GM10248 (cell line): ENCODE measurements around the gene SCUBE1.

Source experiments
- CTCF ChIA-PET: fragments of 300-600 bp; sonication (Branson Sonifier 250); formaldehyde crosslinking; extraction: SDS; loops from one replicate; lab custom pipeline; 2021; ENCODE audit warnings: antibody characterized with exemption; lab: Yijun Ruan, JAX
- POLR2A ChIA-PET: fragments of 350-650 bp; sonication (Branson Sonifier 250); formaldehyde crosslinking; extraction: SDS; loops from one replicate; lab custom pipeline; 2020; ENCODE audit warnings: antibody characterized with exemption; lab: Yijun Ruan, JAX
- DNase-seq: peaks from one replicate; pipeline ENCODE4 v3.0.0; 2012; ENCODE audit errors: extremely low spot score
- TF ChIP-seq, protein P1 (sequence below): IDR thresholded peaks from 2 replicates; pipeline ENCODE4 v1.5.1; 2012; ENCODE audit warnings: mild to moderate bottlenecking, low read depth; ENCODE audit errors: extremely low read depth, missing control alignments, control extremely low read depth

SCUBE1 gene

DNA sequence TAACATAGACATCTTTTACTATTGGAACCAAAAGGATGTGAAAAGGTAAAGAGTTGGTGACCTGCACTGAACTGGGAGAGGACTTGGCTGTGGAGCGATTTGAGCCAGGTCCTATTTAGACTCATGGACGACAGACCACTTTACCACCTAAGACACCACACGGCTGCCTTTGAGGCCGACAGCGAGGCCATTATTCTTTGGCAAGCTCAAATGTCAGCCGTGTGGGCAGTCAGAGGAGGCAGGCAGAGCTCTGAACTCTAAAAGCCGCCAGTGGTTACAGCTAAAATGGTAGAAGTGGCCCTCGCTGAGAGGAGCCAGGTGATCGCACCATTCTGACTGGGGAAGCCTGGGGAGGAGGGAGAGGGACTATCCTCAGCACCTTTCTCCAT lies 50.5 kb downstream of the SCUBE1 start:
- TF ChIP-seq, protein P1, sequence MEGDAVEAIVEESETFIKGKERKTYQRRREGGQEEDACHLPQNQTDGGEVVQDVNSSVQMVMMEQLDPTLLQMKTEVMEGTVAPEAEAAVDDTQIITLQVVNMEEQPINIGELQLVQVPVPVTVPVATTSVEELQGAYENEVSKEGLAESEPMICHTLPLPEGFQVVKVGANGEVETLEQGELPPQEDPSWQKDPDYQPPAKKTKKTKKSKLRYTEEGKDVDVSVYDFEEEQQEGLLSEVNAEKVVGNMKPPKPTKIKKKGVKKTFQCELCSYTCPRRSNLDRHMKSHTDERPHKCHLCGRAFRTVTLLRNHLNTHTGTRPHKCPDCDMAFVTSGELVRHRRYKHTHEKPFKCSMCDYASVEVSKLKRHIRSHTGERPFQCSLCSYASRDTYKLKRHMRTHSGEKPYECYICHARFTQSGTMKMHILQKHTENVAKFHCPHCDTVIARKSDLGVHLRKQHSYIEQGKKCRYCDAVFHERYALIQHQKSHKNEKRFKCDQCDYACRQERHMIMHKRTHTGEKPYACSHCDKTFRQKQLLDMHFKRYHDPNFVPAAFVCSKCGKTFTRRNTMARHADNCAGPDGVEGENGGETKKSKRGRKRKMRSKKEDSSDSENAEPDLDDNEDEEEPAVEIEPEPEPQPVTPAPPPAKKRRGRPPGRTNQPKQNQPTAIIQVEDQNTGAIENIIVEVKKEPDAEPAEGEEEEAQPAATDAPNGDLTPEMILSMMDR = no peak
- ChIA-PET POLR2A (no interaction called here), CTCF (interaction anchor here (1.0 to 2.1 kb wide), 3 partner anchors 19 to 81 kb away, joined by 3 to 6 read pairs (median 3); no protein-coding TSS in a partner anchor)
- no peak for DNase-seq

DNA sequence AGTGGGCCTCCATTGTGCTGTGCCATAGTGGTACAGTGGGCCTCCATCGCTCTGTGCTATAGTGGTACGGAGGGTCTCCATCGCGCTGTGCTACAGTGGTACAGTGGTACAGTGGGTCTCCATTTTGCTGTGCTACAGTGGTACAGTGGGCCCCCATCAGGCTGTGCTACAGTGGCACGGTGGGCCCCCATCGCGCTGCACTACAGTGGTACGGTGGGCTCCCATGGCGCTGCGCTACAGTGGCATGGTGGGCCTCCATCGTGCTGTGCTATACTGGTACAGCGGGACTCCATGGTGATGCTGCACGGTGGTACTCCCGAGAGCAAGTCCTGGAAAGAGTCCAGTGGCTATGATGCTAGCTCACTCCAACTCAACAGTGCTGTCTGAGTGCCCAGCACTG lies 51.8 kb downstream of the SCUBE1 start:
- ChIA-PET CTCF (interaction anchor here (1.1 kb wide), 1 partner anchor 83 kb away, joined by 3 read pairs; no protein-coding TSS in a partner anchor), POLR2A (no interaction called here)
- DNase-seq = no peak
- TF ChIP-seq, protein P1 = no peak

DNA sequence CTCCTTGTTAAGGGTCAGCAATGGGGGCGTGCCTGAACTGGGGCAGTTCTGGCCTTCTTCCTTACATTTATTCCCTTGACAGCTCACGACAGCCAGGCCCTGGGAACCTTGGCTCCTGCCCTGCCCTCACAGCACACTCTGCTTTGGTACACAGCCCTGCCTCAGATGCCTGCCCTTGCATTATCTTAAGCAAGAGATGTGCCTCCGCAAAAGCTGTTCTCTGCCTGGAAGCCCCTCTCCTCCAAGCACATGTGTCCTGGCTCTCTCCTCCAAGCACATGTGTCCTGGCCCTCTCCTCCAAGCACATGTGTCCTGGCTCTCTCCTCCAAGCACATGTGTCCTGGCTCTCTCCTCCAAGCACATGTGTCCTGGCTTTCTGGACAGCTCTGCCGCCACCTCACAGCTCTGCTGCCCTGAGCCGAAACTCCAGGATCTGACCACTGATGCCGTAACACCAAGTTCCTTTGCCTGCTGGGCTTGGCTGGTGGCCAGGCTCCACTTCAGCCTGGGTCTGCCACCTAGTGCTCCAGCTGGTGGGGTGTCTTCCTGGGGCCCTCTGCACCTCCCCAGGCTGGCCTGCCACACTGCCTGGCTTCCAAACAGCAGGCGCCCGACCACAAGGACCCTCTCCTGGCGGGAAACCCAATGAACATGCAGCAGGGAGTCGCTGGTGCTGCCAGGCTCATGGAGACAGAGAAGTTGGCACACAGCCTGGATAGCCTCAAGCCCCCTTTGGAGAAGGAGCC lies 53.0 kb downstream of the SCUBE1 start:
- DNase-seq = no peak
- TF ChIP-seq, protein P1 = no peak
- ChIA-PET POLR2A (no interaction called here), CTCF (no interaction called here)

DNA sequence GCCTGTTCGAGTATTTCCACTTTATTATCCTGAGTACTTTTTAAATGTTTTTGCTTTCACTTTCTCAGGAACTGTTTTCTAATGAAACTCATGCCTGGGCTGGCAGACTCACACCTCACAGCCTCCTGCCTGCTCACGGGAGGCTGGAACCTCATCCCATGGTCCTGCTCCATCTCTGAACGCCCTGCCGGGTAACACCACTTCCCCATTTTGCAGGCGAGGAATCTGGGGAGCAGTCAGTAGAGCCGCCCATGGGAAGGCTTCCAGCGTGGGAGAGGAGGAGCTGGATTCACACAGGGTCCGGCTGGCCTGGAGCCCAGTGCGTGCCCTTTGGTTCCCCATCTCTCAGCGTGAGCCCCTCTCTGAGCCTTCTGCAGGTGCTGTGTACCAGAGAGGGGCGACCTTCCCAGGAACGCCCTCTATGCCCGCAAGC lies 53.6 kb downstream of the SCUBE1 start:
- POLR2A ChIA-PET = no interaction called here
- no peak for DNase-seq

DNA sequence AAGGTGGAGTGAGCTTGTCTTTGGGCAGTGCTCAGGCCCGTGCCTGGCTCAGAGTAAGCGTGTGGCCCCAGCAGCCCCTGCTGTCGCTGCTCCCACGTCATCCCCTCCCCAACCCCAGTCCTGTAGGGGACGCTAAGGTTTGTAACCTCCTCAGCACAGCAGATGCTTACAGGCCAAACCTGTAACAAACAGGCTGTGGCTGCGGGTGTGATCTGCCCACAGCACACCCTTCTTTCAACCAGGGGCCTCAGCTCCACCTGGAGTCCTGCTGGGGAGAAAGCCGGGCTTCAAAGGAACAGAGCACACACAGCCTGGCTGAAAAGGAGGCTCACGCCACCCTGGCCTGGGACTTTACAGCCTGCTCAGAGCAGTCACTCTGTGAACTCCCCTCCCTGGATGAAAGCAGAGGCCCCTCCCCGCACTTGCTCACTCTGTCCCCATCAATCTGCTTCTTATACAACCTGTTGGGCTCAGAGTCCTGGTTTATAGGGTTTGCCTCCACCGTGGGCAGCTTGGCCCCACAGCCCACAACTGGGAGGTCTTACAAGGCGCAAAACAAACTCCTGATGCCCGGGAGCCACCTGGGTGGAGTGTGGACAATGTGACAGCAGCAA lies 54.3 kb downstream of the SCUBE1 start:
- CTCF ChIA-PET = no interaction called here
- DNase-seq = no peak
- TF ChIP-seq, protein P1 = no peak
- POLR2A ChIA-PET = no interaction called here

More for the DNA sequence above, 53.6 kb downstream of the SCUBE1 start:
- TF ChIP-seq, protein P1 = no peak
- CTCF ChIA-PET = no interaction called here

DNA sequence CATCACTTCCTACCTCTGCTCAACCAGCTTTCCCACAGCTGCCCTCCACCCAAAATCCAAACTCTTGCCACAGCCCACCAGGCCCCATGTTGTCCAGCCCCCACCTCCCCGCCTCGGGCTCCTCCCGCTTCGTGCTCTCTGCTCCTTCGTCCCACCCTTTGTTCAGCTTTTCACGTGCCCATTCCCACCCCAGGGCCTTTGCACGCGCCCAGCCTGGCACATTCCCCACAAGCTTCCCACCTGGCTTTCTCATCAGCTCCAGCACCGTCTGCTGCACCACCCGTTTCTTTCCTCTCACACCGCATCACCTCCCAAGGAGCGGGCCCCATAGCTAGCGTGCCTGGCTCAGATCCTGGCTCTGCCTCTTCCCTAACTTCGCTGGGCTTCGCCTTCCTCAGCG lies 54.8 kb downstream of the SCUBE1 start:
- POLR2A ChIA-PET = no interaction called here
- TF ChIP-seq, protein P1 = no peak
- no peak for DNase-seq
- CTCF ChIA-PET = no interaction called here
